K562 (cell line): ENCODE results near the gene TCOF1. TPM values are rescaled to one million over a fixed set of nuclear protein-coding genes. Genes with fewer than 3 reads are reported as not detected.

Experiments used
- ATF1 ChIP-seq, 2 experiments: fragments of 450-650 bp in 1 of 2; IDR thresholded peaks; 2 replicates each; pipeline ENCODE4 v1.6.1; 2016; ENCODE audit warnings: missing compliant biosample characterization in 1 of 2, missing genetic modification characterization in 1 of 2
- polyA plus RNA-seq, 8 experiments: library from polyadenylated mRNA; depleted of rRNA in 4 of 8; stranded (reverse) in 5 of 8; unstranded in 3 of 8; fragments of >200 nt; fragmentation: Nextera tagmentation in 2 of 8; fragmentation: Illumina TruSeq in 1 of 8; extraction: Ambion mirVana in 2 of 8; extraction: Trizol in 1 of 8; gene quantifications; 2 replicates each; pipeline versions ENCODE4 v1.2.1 to v1.2.3, GENCODE V29; 2011 to 2014; ENCODE audit warnings: inconsistent platforms in 1 of 8, missing spikeins in 1 of 8
- total RNA-seq, 7 experiments: library from RNA; depleted of rRNA in 6 of 7; stranded (reverse); fragments of >200 nt in 6 of 7; fragmentation: Illumina TruSeq in 2 of 7; extraction: Trizol in 2 of 7; gene quantifications; 2 replicates each; pipeline versions ENCODE4 v1.2.1 to v1.2.3, GENCODE V29; 2011 to 2021; ENCODE audit warnings: low replicate concordance in 1 of 7
- TF ChIP-seq, protein P1 (sequence below), 2 experiments: fragments of 450-650 bp; IDR thresholded peaks; 2 replicates each; pipeline ENCODE4 v1.6.1; 2016; ENCODE audit warnings: mild to moderate bottlenecking in 2 of 2, borderline replicate concordance in 1 of 2, low read depth in 1 of 2, moderate library complexity in 1 of 2
- TF ChIP-seq, protein P2 (sequence below): fragments of 450-650 bp; conservative IDR thresholded peaks from 2 replicates; pipeline ENCODE4 v1.6.1; 2016; ENCODE audit warnings: missing genetic modification characterization, low read depth, mild to moderate bottlenecking, missing compliant biosample characterization, moderate library complexity
- TF ChIP-seq, protein P3 (sequence below): sonication (generic); formaldehyde crosslinking; IDR thresholded peaks from 2 replicates; pipeline ENCODE4 v1.8.0; 2022; ENCODE audit warnings: mild to moderate bottlenecking, low read depth, missing genetic modification reagents
- TF ChIP-seq, protein P4 (sequence below): fragments of 250-450 bp; sonication (Bioruptor Pico); IDR thresholded peaks from 2 replicates; pipeline ENCODE4 v1.5.0; 2021

Gene TCOF1
- total and polyA plus RNA-seq, 9 of the 15 experiments (the other 6 are each of a cell fraction or from before 2014, with no cell fraction given), result 9.8 to 134 (median 61.7) TPM

DNA sequence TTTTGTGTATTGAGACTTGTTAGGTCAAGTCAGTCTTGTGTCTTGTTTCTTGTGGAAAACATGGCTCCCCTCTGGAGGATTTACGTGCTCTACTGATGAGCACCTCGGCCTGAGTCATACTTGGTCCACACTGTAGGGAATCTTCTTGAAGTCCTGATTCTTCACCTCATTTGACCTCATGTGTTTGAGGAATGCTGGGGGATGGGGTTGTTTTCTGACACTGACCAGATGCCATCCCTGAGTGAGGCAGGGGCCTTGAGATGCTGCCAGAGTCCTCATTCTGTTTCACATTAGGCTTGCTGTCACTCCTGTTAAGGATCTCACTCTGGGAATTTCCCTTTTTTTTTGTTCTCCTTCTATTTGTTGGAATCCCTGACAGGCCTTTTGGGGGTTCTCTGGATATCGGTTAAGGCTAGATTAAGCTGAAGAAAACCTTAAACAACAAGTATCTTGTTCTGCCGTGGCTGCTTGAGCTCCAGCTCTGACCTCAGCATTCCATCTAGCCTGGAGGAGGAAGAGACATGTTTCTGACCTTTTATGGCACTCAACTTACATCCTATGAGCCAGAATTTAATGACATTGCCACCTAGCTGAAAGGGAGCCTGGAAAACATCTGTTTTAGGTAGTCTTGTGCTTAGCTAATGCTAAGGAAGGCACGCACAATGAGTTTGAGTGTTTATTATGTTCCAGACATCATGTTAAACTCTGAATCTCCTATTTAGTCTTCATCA lies 20.6 kb downstream of the TCOF1 start (continued):
- TF ChIP-seq, protein P1, sequence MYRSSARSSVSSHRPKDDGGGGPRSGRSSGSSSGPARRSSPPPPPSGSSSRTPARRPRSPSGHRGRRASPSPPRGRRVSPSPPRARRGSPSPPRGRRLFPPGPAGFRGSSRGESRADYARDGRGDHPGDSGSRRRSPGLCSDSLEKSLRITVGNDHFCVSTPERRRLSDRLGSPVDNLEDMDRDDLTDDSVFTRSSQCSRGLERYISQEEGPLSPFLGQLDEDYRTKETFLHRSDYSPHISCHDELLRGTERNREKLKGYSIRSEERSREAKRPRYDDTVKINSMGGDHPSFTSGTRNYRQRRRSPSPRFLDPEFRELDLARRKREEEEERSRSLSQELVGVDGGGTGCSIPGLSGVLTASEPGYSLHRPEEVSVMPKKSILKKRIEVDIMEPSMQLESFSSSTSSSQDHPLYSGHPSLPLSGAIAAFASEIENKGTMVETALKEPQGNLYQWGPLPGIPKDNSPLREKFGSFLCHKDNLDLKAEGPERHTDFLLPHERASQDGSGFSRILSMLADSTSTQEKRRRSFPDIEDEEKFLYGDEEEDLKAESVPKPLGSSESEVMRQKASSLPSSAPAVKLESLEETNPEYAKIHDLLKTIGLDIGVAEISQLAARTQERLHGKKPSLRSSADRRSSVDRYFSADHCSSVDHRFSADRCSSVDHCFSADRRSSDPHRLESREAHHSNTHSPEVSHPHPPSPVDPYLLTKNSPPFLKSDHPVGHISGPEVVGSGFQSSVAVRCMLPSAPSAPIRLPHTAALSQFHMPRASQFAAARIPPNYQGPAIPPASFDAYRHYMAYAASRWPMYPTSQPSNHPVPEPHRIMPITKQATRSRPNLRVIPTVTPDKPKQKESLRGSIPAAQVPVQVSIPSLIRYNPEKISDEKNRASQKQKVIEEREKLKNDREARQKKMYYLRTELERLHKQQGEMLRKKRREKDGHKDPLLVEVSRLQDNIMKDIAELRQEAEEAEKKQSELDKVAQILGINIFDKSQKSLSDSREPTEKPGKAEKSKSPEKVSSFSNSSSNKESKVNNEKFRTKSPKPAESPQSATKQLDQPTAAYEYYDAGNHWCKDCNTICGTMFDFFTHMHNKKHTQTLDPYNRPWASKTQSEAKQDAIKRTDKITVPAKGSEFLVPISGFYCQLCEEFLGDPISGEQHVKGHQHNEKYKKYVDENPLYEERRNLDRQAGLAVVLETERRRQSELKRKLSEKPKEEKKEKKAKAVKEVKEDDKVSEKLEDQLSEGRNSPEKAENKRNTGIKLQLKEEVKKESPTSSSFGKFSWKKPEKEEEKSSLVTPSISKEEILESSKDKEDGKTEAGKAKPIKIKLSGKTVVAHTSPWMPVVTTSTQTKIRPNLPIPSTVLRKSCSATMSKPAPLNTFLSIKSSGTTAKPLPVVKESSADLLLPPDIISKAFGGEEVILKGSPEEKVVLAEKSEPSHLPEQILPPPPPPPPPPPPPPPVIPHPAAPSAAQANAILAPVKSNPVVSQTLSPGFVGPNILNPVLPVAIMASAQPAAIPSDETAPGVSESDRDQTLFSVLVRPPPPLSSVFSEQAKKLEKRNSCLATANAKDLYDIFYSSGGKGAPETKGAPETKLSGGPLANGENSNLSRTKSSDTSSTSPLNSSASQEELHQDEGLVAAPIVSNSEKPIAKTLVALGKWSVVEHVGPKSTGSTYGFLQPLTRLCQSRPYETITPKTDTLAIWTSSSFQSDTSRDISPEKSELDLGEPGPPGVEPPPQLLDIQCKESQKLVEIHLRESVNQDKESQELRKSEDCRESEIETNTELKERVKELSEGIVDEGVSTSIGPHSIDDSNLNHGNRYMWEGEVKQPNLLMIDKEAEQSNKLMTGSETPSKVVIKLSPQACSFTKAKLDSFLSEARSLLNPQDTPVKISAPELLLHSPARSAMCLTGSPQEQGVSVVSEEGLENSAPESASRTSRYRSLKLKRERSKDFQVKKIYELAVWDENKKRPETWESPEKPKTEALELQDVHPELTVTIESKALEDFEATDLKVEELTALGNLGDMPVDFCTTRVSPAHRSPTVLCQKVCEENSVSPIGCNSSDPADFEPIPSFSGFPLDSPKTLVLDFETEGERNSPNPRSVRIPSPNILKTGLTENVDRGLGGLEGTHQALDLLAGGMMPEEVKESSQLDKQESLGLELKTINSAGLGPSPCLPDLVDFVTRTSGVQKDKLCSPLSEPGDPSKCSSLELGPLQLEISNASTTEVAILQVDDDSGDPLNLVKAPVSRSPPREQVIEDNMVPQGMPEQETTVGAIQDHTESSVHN (IDR thresholded peaks at IDR 0.05; ENCODE audit: borderline replicate concordance in 1 of 2, low read depth in 1 of 2), result no peak
- TF ChIP-seq, protein P2, sequence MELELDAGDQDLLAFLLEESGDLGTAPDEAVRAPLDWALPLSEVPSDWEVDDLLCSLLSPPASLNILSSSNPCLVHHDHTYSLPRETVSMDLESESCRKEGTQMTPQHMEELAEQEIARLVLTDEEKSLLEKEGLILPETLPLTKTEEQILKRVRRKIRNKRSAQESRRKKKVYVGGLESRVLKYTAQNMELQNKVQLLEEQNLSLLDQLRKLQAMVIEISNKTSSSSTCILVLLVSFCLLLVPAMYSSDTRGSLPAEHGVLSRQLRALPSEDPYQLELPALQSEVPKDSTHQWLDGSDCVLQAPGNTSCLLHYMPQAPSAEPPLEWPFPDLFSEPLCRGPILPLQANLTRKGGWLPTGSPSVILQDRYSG (tag), result no peak
- TF ChIP-seq ATF1 (CRISPR knock-in tag; IDR thresholded peaks at IDR 0.05), result no peak
- no peak for TF ChIP-seq ATF1 (tag; IDR thresholded peaks at IDR 0.05)
- TF ChIP-seq, protein P3, sequence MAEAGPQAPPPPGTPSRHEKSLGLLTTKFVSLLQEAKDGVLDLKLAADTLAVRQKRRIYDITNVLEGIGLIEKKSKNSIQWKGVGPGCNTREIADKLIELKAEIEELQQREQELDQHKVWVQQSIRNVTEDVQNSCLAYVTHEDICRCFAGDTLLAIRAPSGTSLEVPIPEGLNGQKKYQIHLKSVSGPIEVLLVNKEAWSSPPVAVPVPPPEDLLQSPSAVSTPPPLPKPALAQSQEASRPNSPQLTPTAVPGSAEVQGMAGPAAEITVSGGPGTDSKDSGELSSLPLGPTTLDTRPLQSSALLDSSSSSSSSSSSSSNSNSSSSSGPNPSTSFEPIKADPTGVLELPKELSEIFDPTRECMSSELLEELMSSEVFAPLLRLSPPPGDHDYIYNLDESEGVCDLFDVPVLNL (CRISPR knock-in tag), result no peak
- TF ChIP-seq, protein P4, sequence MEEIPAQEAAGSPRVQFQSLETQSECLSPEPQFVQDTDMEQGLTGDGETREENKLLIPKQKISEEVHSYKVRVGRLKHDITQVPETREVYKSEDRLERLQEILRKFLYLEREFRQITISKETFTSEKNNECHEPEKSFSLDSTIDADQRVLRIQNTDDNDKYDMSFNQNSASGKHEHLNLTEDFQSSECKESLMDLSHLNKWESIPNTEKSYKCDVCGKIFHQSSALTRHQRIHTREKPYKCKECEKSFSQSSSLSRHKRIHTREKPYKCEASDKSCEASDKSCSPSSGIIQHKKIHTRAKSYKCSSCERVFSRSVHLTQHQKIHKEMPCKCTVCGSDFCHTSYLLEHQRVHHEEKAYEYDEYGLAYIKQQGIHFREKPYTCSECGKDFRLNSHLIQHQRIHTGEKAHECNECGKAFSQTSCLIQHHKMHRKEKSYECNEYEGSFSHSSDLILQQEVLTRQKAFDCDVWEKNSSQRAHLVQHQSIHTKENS (CRISPR knock-in tag), result no peak
